ENCODE results near the gene ZNF74. TPM values are rescaled to one million over a fixed set of nuclear protein-coding genes. Genes with fewer than 3 reads are reported as not detected.
A peak's percentile ranks its signal among the peaks of the same experiment; 100 is the strongest.
"Not testable (repeated sequence)": the region's sequence is repeated elsewhere in the genome, so short reads cannot be mapped to it uniquely, and the experiment has no call there.

The ZNF74 gene
- polyA plus RNA-seq, 2 of the 4 experiments (the other 2 are of a cell fraction): 4.3 to 7.4 TPM

DNA sequence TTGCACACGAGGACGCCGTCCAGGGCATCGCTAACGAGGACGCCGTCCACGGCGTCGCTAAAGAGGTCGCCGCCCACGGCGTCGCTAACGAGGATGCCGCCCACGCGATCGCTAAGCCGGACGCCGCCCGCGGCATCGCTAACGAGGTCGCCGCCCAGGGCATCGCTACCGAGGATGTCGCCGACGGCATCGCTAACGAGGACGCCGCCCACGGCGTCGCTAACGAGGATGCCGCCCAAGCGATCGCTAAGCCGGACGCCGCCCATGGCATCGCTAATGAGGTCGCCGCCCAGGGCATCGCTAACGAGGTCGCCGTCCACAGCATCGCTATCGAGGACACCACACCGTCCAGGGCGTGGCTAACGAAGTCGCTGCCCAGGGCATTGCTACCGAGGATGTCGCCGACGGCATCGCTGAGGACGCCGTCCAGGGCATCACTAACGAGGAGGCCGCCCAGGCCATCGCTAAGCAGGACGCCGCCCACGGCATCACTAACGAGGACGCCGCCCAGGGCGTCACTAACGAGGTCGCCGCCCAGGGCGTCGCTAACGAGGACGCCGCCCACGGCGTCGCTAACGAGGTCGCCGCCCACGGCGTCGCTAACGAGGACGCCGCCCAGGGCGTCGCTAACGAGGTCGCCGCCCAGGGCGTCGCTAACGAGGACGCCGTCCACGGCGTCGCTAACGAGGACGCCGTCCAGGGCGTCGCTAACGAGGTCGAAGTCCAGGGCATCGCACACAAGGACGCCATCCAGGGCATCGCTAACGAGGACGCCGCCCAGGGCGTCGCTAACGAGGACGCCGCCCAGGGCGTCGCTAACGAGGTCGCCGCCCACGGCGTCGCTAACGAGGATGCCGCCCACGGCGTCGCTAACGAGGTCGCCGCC, 32.8 kb upstream of the ZNF74 start:
- FAIRE-seq; H3K4me1 ChIP-seq; DNase-seq (ENCODE audit: low read depth in 1 of 2, low spot score in 1 of 2); POLR2A ChIA-PET; H3K4me2 ChIP-seq; ATAC-seq; H3K4me3 ChIP-seq; CTCF ChIA-PET; H3K9me3 ChIP-seq; H3K27ac ChIP-seq: not testable (repeated sequence)
- TF ChIP-seq CHD4 (IDR thresholded peaks at IDR 0.05; ENCODE audit: borderline replicate concordance): peak; percentile 33; the same call in 1 of the 2 replicates
- WGBS (ENCODE audit: missing lambda C conversion rate): 93% methylated on average over 100 of the region's 145 CpGs

DNA sequence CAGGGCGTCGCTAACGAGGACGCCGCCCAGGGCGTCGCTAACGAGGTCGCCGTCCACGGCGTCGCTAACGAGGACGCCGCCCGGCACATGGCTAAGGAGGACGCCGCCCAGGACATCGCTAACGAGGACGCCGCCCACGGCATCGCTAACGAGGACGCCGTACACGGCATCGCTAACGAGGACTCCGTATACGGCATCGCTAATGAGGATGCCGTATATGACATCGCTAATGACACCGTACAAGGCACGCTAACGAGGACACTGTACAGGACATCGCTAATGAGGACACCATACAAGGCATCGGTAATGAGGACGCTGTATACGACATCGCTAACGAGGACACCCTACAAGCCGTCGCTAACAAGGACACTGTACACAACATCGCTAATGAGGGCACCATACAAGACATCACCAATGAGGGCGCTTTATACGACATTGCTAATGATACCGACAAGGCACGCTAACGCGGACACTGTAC, 32.2 kb upstream of the ZNF74 start:
- ATAC-seq, POLR2A ChIA-PET, FAIRE-seq: not testable (repeated sequence)

GRCh38 chr22:20362403-20362802, 31.5 kb upstream of the ZNF74 start:
- DNase-seq (ENCODE audit: low read depth in 1 of 2, low spot score in 1 of 2); POLR2A ChIA-PET; H3K27ac ChIP-seq; H3K9me3 ChIP-seq; H3K4me3 ChIP-seq; H3K4me1 ChIP-seq; FAIRE-seq; CTCF ChIA-PET; H3K4me2 ChIP-seq: not testable (repeated sequence)
- peak in 1 of 2 experiments; percentile 44; a peak in 2 of 6 replicates for ATAC-seq
- WGBS (ENCODE audit: missing lambda C conversion rate): 87% methylated on average over 9 of the region's 10 CpGs

More for the DNA sequence above, 32.2 kb upstream of the ZNF74 start:
- H3K4me1 ChIP-seq; CTCF ChIA-PET; H3K27ac ChIP-seq; DNase-seq (ENCODE audit: low read depth in 1 of 2, low spot score in 1 of 2); H3K4me3 ChIP-seq; H3K4me2 ChIP-seq; H3K9me3 ChIP-seq: not testable (repeated sequence)
- 93% methylated on average over 42 of the region's 54 CpGs for WGBS (ENCODE audit: missing lambda C conversion rate)
- TF ChIP-seq CHD4 (IDR thresholded peaks at IDR 0.05; ENCODE audit: borderline replicate concordance): peak; percentile 90

DNA sequence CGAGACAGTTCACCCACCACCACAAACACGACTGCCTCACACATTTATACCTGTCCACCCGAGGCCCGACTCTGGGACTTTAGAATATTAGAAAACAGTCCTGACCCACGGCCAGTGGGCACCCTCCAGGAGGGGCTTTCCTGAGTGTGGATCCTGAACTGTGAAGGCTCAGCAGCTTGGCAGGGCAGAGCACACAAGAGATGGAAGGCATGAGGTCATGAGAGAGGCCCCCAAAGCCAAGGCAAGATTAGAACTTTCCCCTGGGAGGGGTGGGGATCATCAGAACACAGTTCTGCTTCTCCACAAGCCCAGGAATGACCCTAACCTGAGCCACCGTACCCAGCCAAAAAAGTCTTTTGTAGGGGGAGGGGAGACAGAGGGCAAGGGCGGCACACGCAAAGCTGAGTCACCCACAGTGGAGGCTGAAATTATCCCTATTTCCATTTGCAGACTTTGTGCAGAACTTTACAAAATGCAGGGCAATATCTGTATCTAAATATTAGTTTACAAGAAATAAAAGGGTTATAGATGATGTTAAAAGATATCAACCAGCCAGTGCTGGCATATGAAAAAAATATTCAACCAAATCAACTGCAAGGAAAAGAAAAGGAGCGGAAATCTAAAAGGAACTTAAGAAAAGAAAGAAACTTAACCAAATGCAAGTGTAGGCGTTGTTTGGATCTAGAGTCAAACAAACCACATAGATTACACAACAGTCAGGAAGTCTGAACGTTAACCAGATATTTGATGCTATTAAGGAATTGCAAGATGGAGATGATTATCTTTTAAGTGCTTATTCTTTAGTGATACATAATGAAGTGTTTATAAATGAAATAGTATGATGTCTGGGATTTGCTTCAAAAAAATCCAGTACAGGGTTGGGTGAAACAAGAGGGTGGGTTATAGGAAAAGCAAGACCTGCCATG, 29.4 kb upstream of the ZNF74 start:
- not testable (repeated sequence) for H3K4me1 ChIP-seq
- 56% methylated on average over 10 of the region's 11 CpGs for WGBS (ENCODE audit: missing lambda C conversion rate)

DNA sequence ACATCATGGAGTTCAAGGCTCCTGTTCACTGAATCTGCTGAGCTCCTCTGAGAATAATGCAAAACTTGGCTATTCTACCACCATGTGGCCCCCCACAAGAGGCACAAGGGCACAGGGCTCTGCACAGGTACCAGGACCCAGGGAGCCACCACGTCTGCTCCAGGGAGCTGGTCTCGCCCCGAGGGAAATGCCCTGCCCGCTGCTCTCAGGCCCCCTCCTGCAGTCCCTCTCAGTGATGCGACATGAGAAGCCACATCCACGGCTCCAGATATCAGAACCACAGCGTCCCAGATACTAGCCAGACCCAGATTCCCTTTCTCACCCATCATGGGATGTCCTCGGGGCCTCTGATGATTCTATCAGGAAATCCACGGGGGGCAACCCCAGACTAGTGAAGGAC, 27.1 kb upstream of the ZNF74 start:
- ATAC-seq: not testable (repeated sequence)
- WGBS (ENCODE audit: missing lambda C conversion rate): 33% methylated on average over 6 of the region's 9 CpGs

More for the DNA sequence above, 29.4 kb upstream of the ZNF74 start:
- FAIRE-seq; POLR2A ChIA-PET; H3K9me3 ChIP-seq; H3K27ac ChIP-seq; DNase-seq (ENCODE audit: low read depth in 1 of 2, low spot score in 1 of 2); H3K4me2 ChIP-seq; H3K4me3 ChIP-seq; ATAC-seq; CTCF ChIA-PET: not testable (repeated sequence)

GRCh38 chr22:20368875-20369274, 25.1 kb upstream of the ZNF74 start:
- ATAC-seq; H3K4me2 ChIP-seq; DNase-seq (ENCODE audit: low read depth in 1 of 2, low spot score in 1 of 2); H3K4me1 ChIP-seq; CTCF ChIA-PET; FAIRE-seq; H3K9me3 ChIP-seq; POLR2A ChIA-PET; H3K4me3 ChIP-seq; H3K27ac ChIP-seq: not testable (repeated sequence)
- WGBS (ENCODE audit: missing lambda C conversion rate): 50% methylated on average over 7 of the region's 9 CpGs

More for the DNA sequence above, 27.1 kb upstream of the ZNF74 start:
- H3K9me3 ChIP-seq; H3K4me2 ChIP-seq; CTCF ChIA-PET; H3K4me3 ChIP-seq; DNase-seq (ENCODE audit: low read depth in 1 of 2, low spot score in 1 of 2); H3K27ac ChIP-seq; H3K4me1 ChIP-seq; POLR2A ChIA-PET; FAIRE-seq: not testable (repeated sequence)

GRCh38 chr22:20371687-20372086, 22.3 kb upstream of the ZNF74 start:
- no CpG with 5 or more reads among the region's 6 CpGs for WGBS (ENCODE audit: missing lambda C conversion rate)
- H3K4me1 ChIP-seq; FAIRE-seq; POLR2A ChIA-PET; H3K9me3 ChIP-seq; H3K4me2 ChIP-seq; CTCF ChIA-PET; H3K4me3 ChIP-seq; DNase-seq (ENCODE audit: low read depth in 1 of 2, low spot score in 1 of 2); ATAC-seq; H3K27ac ChIP-seq: not testable (repeated sequence)

DNA sequence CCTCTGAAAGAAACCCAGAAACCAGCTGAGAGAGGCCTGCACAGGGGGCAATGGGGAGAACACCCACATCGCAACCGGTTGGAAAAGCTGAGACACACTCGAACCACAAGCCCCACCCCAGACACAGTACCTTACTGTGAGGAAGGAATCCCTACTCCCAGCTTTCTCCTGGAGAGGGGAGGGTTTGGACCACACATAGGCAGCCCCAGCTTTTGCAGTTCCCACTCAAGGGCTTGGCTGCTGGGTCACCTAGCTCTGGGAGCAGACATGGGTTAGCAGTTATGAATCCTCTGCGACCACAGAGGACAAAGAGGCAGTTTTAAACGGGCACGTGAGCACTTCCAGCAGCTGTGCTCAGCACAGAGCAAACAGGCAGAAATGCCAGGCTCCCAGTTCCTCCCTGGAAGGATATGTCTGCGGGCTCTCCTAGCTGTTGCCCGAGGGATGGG, 21.5 kb upstream of the ZNF74 start:
- ATAC-seq; H3K4me1 ChIP-seq; H3K27ac ChIP-seq; H3K9me3 ChIP-seq; H3K4me2 ChIP-seq; POLR2A ChIA-PET; CTCF ChIA-PET; FAIRE-seq; DNase-seq (ENCODE audit: low read depth in 1 of 2, low spot score in 1 of 2); H3K4me3 ChIP-seq: not testable (repeated sequence)
- WGBS (ENCODE audit: missing lambda C conversion rate): 63% methylated on average over 3 of the region's 8 CpGs

GRCh38 chr22:20373195-20373706, 20.7 kb upstream of the ZNF74 start:
- DNase-seq (ENCODE audit: low read depth in 1 of 2, low spot score in 1 of 2); H3K4me3 ChIP-seq; H3K4me2 ChIP-seq; CTCF ChIA-PET; H3K9me3 ChIP-seq; FAIRE-seq; POLR2A ChIA-PET; H3K27ac ChIP-seq; H3K4me1 ChIP-seq: not testable (repeated sequence)
- WGBS (ENCODE audit: missing lambda C conversion rate): 64% methylated on average over 5 of the region's 6 CpGs
- ATAC-seq: peak in 1 of 2 experiments; percentile 19; a peak in 1 of 6 replicates

- DNase-seq (ENCODE audit: low read depth in 1 of 2, low spot score in 1 of 2); H3K27ac ChIP-seq; H3K9me3 ChIP-seq; CTCF ChIA-PET; H3K4me3 ChIP-seq; POLR2A ChIA-PET; H3K4me1 ChIP-seq; FAIRE-seq; H3K4me2 ChIP-seq; ATAC-seq: not testable (repeated sequence)
- 73% methylated on average over 1 of the region's 2 CpGs for WGBS (ENCODE audit: missing lambda C conversion rate)
Observed at GRCh38 chr22:20374130-20374529, 19.8 kb upstream of the ZNF74 start.
